NB4 (cell line): Measurements from ENCODE around the gene MSX1.

Experiments
- DNase-seq: peaks from one replicate; pipeline ENCODE4 v3.0.0; 2010; ENCODE audit warnings: low read depth
- H3K4me3 ChIP-seq: one replicate; pipeline ENCODE4 v1.5.1; 2011; ENCODE audit warnings: mild to moderate bottlenecking, low read depth, low read length, moderate library complexity
- CTCF ChIP-seq: IDR thresholded peaks from one replicate; pipeline ENCODE4 v1.5.1; 2012; ENCODE audit warnings: low read depth, low read length
- MAX ChIP-seq: IDR thresholded peaks from 2 replicates; pipeline ENCODE4 v1.6.1; 2011; ENCODE audit warnings: low read depth, low read length
- MYC ChIP-seq: IDR thresholded peaks from 2 replicates; pipeline ENCODE4 v1.6.1; 2011; ENCODE audit warnings: low read depth, low read length
- POLR2A ChIP-seq: IDR thresholded peaks from 2 replicates; pipeline ENCODE4 v1.6.1; 2011; ENCODE audit warnings: mild to moderate bottlenecking; ENCODE audit not compliant: insufficient read length; ENCODE audit errors: extremely low read depth

The MSX1 gene

GRCh38 chr4:4824232-4824631 lies 35.2 kb upstream of the MSX1 start:
- H3K4me3 ChIP-seq = no peak overlapping the region
- no peak for DNase-seq
- TF ChIP-seq MYC (no peak), POLR2A (no peak), CTCF (no peak)

- TF ChIP-seq CTCF (no peak), MYC (no peak), POLR2A (no peak)
- DNase-seq = no peak
Measured at GRCh38 chr4:4825431-4825830, 34.0 kb upstream of the MSX1 start.

DNA sequence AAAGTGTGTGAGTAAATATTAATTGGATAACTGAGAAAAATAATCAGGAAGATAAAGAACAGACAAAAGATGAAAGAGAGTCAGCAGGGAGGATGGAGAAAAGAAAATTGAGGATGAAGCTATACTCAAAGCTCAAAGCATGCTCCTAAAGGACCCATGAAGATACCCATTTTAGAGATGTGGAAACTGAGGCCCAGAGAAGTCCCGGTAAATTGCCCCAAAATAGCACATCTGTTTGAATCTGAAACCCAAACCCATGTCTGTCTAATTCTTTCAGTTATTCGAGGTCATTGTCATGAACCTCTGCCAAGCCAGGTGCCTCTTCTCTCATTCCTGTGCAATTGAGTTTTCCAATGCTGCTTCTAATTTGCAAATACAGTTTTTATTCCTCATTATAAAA lies 29.6 kb upstream of the MSX1 start:
- no peak overlapping the region for H3K4me3 ChIP-seq
- no peak for TF ChIP-seq CTCF
- no peak for TF ChIP-seq POLR2A
- TF ChIP-seq MAX = no peak
- no peak for TF ChIP-seq MYC

More at GRCh38 chr4:4825431-4825830, 34.0 kb upstream of the MSX1 start:
- H3K4me3 ChIP-seq = no peak overlapping the region

GRCh38 chr4:4831266-4831665 lies 28.2 kb upstream of the MSX1 start:
- TF ChIP-seq CTCF (no peak), POLR2A (no peak), MAX (no peak), MYC (no peak)
- DNase-seq = no peak

More for the DNA sequence above, 29.6 kb upstream of the MSX1 start:
- no peak for DNase-seq

DNA sequence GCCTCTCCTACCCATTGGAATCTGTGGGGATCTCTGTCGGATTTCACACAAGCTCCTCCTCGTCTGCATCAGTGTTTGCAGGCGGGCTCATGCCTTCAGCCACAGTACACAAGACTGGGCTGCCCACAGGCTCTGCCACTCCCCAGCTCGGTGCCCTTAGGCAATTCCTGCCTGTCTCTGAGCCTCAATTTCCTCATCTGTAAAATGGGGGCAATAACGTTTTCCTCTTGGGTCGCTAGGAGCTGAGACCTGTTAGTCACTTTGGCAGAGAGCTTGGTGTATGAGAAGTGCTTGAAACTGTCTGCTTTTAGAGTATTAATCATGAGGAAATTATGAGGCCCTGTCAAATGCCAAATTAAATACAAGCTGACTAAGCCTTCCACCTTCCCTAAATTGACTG lies 27.6 kb upstream of the MSX1 start:
- no peak overlapping the region for H3K4me3 ChIP-seq
- DNase-seq = no peak
- TF ChIP-seq MYC = no peak
- no peak for TF ChIP-seq CTCF
- no peak for TF ChIP-seq POLR2A
- no peak for TF ChIP-seq MAX

More at GRCh38 chr4:4831266-4831665, 28.2 kb upstream of the MSX1 start:
- no peak overlapping the region for H3K4me3 ChIP-seq

GRCh38 chr4:4836044-4836443 lies 23.4 kb upstream of the MSX1 start:
- no peak for DNase-seq
- H3K4me3 ChIP-seq = no peak overlapping the region
- TF ChIP-seq CTCF (no peak), MYC (no peak), MAX (no peak), POLR2A (no peak)
